Fibroblast of skin of abdomen (primary cell): ENCODE measurements around the gene MOB3B.

Experiments used
- DNase-seq: peaks from one replicate; pipeline ENCODE4 v3.0.0-alpha.2; 2013

MOB3B gene

DNA sequence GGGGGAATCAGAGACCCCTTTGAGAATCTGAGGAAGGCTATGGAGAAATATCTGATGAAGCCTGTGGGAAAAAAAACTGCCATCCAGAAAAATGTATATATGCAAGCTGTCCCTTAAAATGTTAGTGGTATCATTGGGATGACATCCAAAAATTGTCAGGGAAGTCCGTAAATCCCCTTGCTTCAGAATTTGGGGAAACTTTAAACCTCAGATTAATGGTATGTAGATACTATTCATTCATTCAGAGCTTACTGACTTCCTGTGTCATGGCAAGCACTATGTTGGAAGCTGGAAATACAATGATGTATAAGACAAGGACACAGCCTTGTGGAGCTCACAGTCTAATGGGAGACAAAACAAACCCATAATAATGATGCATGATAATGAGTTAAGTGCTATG lies 10.9 kb upstream of the MOB3B start:
- DNase-seq = no peak

DNA sequence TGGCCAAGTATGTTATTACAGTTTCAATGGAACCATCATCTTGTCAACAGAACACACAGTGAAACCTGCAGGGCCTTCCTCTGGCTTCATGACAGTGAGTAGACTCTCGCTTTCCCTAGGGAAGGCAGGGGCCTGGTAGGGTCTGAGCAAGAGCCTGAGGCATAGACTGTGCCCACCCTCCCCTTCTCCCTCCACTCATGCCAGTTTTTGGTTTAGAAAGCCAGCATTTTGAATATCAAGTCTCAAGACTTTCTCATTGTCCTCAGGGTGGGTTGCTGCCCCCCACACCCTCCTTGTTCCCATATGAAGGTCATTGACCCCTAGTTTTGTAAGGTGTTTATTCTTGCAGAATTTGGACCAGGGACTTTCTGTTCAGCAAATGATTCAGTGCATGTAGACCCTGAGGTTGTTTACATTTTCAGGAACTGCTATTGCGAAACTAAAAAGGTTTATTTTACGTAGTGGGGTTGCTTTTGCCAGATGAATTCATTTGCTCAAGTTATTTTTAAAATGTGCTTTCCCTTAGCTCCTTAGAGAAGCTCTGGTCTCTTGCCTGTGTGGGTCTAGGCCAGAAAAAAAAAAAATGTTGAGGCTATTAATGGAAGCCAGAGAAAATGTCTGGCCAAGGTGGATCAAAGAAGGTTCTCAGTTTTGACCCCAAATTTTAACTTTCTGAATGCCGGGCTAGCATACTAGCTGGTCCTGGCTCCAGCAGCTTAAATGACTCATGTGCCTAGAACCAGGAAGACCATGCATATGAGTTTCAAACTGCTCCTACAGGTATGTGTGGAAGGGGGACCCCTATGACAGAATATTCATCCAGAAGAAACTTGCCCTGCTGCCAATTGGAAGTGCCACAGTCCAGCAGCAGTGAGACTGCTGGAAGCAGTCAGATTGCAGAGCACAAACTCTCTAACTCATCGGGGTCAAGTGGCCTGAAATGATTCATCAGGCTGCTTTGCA lies 10.1 kb upstream of the MOB3B start:
- DNase-seq = peak; percentile 32

DNA sequence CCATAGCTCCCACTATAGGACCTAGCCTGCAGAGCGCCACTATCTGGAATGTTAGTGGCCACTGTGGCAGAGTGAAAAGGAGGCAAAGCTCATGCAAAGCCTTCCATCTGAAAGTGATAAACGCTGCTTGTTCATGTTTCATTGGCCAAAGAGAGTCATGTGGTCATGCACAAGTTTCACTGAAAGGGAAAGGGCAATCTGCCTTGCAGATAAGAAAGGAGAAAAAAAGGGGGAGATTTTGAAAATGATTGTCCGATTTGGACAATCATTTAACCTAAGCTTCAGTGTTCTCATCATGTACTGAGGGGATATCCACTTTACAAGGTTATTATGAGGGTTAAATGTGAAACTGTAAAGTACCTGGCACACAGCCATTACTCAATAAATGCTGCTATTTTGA lies 9.0 kb upstream of the MOB3B start:
- DNase-seq = no peak

DNA sequence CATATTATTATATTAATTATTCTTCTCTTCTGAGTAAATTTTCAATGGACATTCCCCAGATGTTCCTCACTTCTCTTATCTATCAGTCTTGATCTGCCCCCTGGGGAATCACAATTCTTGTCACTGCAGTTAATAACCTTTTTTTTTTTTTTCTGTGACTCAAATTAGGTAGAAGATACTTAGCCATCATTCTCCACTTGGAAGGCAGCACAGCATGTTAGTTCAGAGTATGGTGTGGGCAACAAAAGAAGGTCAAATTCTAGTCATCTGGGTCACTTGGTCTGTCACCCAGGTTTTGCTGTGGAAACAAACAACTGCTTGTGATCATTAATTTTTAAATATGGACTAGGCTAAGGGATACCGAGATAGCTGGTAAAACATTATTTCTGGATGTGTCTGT lies 8.1 kb upstream of the MOB3B start:
- no peak for DNase-seq

DNA sequence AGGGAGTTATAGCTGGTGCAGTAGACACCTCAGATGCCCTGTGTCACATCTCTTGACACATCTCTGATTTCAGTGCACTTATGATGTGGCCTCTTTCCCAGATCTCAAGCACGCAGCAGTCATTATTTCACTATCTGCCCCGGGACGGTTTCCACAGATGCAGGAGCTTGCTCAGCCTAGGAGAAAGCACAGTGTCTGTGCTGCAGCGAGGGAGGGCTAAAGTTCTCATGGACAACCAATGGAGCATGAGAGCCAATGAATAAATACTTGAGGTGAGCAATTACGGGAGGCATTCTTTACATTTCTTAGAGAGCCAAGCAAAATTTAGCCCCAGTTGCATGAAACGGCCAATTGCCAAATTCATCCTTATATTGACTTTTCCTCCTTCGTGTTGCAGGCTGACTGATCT lies 7.4 kb upstream of the MOB3B start:
- DNase-seq = no peak

DNA sequence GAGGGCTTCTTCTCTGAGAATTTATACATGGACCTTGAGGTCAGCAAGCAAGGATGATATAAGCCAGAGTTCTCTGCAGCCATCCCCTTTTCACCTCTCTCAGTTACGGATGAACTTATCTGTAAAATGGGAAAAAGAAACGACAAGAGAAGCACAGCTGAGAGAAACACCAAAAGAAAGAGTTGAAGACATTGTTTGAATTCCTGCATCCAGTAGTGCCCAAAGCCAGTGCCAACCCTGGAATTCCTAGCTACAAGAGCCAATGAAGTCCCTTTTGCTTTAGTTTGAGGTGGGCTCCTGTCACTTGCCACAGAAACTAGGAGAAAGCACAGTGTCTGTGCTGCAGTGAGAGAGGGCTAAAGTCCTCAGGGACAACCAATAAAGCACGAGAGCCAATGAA lies 6.6 kb upstream of the MOB3B start:
- no peak for DNase-seq

DNA sequence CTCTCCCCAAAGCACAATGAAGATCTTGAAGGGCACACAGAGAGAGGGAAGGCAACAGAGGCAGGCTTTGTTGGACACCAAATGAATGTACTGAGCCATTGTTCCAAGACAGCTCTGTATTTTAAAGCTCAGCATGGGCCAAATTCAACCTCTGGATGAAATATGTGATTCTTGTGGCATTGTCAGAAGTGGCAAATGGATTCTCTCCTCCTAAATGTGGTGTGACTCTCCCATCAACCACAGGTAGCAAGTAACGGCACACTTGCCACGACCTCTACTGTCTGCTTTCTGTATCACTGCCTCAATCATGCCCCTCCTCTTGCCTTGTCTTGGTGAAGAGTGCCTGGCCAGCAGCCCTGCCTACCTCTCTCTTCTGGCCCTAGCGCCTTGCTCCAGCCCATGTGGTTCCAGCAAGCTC lies 6.1 kb upstream of the MOB3B start:
- no peak for DNase-seq

DNA sequence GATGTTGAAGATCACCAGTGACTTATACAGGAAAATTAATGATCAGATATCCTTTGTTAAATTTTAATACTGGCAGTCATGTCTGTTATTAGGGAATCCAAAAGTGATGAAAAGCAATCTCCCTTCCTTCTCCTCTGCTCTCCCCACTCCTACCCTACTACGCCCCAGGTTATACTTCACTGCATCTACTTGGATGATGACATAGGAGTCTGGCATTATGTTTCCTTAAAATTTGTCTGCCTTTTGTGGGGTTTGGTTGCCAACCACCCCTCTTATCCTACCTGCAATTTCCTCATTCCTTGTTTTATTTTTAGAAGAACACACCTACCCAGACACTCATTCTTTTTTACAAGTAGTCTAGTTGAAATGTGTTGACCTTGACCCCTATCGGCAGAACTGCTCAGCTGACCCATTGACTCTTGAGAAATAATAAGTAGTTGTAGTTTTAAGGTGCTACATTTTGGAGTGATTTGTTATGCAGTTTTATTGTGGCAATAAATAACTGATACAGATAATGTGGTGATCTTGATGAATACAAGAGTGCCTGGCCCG lies 5.1 kb upstream of the MOB3B start:
- DNase-seq = no peak

DNA sequence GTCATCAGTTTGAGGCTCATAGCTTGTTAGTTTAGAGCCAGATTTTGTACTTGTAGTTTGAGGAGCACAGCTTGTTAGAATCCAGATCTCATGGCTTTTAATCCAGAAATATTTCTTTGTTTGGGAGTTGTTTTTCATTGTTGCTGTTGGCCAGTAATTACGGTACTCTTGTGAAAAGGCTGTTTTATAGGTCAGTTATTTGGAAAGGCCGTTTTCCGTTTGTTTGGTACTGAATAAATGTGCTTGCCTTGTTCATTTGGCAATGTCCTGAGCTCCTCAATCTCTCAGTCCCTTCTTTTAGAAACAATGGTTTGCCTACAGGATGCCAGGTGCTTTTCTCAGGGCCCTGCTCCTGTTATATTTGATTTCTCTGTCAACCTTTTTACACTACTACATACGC lies 4.5 kb upstream of the MOB3B start:
- no peak for DNase-seq

DNA sequence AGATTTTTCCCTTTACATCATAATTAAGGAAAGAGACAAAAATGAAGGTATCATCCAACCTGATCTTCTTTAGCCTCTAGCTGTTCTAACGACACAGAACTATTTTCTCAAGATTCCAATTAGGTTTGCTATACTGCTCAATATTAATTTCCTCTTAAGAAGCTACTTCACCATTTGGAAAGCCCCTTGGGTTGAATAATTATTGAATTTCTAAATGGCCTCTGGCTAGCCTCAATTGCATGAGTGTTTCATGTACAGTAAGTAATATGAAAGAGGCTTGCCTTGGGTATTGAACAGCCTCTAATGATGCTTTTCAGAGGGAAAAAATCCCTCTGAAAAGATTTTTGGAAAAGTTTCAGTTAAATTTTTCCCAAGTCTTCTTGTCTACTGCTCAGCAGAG lies 3.7 kb upstream of the MOB3B start:
- DNase-seq = no peak

DNA sequence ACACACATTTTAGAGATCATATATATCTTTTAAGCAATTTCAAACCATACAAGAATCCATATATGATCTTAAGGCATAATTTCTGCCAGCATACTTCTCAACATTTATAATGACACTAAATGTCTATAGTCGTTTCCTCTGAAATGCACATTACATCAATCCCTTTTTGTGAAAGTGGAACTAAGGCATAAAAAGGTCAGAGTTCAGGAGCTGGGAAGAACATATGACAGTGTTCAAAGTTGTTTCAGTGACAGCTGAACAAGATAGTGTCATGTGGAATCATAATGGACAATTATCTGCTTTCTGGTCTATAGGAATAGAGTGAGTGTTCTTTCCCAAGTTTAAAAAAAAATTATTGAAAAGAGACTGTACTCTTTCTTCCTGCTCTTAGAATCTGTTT lies 2.4 kb upstream of the MOB3B start:
- no peak for DNase-seq

DNA sequence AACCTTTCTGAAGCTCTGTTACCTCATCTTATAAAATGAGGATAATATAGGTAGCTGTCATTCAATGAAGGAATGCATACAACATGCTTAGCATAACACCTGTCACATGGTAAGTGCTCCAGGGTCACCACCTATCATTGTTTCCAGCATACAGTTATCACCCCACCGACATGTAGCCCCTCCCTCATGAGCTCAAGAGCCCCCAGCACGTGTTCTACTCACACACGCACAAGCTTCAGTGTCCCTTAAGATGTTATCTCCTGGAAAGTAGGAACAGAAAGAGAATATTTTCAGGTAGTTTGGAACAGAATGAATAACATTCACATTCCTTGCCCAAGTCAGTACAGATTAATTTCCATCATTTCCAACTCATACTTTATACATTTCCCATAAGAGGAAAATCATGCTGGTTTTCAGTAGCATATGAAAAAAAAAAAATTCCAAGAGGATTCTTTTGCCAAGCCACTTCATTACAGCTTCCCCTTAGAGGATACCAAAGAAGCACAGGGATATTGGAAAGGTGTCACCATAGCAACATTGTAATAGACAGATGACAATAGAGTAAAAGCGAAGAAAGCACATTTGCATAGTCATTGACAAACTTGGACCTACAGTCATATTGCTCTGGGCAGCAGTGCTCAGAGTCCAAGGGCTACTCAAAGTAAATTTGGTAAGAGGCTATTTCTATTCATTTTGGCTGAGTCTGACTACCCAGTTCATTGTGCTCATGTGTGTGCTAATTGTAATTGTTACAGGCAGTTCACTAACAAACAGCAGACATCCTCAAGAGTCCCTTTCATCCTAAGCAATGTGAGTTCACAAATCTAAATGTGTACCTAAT lies 1.5 kb upstream of the MOB3B start:
- no peak for DNase-seq

DNA sequence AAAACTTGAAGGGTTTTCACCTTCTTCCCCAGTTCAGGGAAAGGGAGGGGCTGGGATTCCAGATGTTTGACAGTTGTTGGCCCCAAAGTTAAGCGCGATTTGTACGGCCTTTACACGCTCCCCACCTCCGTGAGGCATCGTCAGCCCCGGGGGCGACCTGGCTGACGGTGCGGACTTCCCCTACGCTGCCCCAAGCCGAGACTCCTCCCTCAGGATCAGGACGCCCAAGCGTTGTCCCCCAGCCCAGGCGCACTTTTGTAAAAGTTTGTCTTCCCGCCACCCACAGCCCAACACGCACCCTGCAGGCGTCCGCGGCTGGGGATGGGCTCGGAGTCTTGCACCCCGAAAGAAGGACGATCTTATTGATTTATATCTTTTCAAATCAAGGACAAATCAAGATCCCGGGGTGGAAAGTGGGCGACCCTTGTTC lies 713 bp downstream of the MOB3B start:
- no peak for DNase-seq

DNA sequence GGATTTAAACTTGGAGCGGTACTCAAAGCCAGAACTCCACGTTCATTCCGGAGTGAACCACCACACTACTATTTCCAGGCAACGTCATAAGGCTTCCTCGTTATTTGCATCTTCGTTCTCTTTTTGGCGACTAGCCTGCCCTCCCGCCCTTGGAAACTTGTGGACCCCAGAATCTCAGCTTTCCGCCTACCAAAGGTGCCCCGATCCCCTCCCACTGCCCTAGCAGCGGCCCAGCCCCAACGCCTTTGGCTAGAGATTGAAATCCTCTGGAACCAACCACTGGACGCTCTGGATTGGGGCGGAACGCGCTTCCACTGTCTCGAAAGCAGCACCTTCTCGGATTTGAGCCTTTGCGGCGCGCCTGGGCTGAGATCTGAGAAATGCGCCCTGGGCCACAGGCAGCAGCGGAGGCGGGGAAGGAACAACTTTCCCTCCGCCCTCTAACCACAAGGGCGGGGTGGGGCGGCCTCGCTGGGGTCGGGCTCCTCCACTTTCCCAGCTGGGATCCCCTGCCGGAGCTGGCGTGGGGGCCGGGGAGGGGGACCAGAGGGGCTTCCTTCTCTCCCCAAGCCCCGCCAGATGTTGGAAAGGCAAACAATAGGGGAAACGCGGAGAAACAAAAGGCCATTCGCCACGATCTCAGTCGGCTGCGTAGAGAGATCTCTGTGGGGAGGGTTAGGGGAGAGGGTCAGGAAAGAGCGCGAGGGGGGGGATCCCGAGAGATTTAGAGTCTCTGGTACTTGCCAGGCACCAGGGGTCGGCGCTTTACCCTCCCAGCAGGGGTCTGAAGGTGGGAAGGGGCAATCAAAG lies 1.3 kb downstream of the MOB3B start:
- DNase-seq = peak; percentile 47

DNA sequence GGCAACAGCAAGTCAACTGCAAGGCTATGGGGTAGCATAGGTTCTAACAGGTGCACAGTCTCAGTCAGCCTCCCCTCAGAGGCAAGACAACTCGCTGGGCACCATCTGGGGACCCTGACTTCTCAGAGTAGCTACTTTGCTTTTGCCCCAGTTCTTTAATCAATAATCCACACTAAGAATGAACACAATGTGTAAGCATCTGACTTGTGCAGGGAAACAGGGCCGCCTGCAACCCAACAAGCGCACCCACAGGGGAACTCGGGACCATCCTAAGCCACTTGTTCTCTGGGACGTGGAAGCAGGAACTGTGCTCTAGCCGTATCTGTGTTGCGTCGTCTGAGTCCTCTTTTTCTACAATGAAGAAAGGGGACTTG lies 1.9 kb downstream of the MOB3B start:
- no peak for DNase-seq

DNA sequence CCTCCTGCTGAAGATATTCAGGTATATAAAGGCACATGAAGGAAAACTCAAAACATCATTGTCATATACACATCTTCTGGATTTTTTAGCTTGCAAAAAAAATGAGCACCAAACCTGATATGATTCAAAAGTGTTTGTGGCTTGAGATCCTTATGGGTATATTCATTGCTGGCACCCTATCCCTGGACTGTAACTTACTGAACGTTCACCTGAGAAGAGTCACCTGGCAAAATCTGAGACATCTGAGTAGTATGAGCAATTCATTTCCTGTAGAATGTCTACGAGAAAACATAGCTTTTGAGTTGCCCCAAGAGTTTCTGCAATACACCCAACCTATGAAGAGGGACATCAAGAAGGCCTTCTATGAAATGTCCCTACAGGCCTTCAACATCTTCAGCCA lies 5.4 kb downstream of the MOB3B start, which contains the start of gene IFNK:
TSS of gene IFNK (plus strand) at position 55 of the 400 bp plus-strand sequence. CDS start at position 102, 47 bp downstream.
- no peak for DNase-seq

DNA sequence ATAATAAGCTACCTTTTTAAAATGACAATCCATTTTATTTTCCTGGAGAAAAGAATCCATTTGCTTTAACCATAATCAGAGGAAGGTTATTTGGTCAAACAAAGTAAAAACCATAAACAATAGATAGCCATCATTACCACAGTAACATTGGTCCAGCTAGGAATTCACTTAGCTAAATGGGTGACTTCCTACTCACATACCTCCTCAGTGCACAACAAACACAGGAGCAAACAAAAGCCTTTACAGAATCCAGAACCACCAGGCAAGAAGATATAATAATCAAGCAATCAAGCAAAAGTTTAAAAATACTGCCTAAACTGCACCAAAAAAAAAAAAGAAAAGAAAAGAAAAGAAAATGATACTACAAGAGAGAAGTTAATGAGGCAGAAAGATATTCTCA lies 6.5 kb downstream of the MOB3B start:
- no peak for DNase-seq

DNA sequence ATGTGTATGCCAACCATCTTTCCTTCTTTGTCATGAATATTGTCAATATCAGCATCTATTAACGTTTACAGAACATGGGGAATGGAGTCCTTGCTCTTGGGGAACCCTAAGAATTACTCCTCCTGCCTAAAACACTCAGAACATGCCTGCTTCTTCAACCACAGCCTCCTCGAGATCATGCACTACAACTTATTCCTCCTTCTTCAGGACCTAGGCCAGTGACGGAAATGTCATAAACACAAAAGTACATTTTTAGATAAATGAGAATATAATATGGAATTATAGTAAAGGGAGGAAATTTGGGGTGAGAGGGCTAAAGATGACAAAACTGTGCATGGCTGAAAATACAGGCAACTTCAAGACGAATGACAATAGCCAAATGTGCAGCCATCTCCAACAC lies 8.6 kb downstream of the MOB3B start:
- no peak for DNase-seq

DNA sequence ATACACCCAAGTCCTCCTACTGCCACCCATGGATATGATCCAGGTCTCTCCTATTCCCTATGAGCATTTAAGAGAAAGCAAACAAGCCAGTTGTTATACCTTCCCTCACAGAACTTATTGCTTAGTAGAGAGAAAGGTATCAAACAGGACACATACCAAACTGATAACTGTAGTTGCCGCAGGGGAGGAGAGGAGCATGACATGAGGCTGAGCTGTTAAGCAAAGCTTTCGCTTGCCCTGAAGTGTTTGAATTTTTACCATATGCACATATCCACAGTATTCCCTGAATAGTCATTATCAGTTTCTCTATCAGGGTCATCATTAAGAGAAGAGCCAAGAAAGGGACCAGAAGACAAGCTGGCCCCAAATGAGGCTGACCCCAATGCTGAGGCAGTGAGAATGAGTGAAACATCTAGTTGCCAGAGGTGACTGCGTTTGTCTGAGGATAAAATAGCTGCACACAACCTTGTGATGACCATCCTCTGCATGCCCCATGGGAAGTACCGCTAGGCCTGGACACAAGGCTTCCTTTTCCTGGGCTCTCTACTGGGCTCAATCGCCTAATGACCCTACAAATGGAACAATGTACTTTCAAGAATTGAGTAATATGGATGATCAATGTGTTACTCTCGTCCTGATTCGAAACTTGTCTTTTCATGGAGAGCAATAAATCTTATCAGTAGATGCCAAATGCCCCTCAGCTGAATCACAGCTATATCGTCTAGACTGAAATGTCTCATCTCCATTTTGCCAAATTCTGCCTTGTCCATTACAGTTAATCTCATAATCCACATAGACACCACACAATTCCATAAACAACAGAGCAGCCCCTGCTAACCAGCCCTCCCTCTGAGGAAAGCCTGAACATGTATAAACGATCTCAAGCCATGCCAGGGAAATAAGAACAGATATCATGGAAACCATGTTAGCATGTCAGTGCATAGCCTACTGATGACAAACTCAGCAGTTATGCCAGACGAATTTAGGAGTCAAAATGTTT lies 9.8 kb downstream of the MOB3B start:
- peak; percentile 69 for DNase-seq

DNA sequence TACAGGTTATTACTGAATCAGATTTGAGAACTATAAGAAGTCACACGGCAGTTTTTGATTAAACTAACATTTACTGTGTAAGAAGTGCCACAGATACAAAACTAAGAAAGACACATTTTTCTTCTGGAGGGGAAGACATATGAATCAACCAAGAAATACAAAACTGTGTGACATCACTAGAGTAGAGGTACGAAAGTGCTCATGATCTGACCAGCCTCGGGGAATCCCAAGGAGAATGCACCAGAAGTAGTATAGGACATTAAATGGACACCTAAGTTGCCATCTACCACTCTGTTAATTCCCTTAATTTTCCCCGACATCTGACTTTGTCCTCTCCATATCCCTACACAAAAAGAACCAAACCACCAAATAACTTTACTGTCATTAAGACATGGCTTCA lies 10.8 kb downstream of the MOB3B start:
- DNase-seq = no peak

DNA sequence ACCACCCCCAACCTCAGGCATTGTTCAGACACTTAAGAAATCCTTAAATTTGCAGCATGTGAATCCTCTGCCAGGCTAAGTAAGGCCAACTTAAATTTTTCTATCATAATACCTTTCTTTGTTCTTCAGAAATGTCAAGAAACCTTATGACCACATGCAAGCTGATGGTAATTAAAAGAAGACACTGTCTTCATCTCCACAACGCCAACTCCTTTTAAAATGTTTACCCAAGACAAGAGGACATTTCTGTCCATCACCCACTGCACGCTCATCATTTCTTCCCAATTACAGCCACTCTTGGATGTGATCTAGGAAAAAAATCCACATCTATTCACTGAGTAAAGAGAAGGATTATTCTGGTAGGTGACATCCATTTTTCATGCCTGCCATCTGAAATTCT lies 11.6 kb downstream of the MOB3B start:
- DNase-seq = no peak
